Activated CD8-positive, alpha-beta memory T cell treated with anti-CD3 and anti-CD28 coated beads for 1 hour (primary cell): ENCODE measurements around the gene VAT1.
"Not testable (repeated sequence)": the region's sequence is repeated elsewhere in the genome, so short reads cannot be mapped to it uniquely, and the experiment has no call there.

Experiments
- DNase-seq, 2 donors: peaks; one replicate each; pipeline ENCODE4 v3.0.0-alpha.2; 2020; ENCODE audit warnings: low read depth in 1 of 2; ENCODE audit errors: extremely low read depth in 1 of 2

VAT1 gene

GRCh38 chr17:42975701-42976100 is 46.5 kb downstream of the VAT1 start:
- DNase-seq, result not testable (repeated sequence)

GRCh38 chr17:42975265-42975664 is 46.9 kb downstream of the VAT1 start:
- DNase-seq, result no peak

- DNase-seq, result not testable (repeated sequence)
Observed at GRCh38 chr17:42973323-42973722, 48.9 kb downstream of the VAT1 start.

GRCh38 chr17:42971589-42971988 is 50.6 kb downstream of the VAT1 start:
- no peak for DNase-seq

GRCh38 chr17:42969001-42969581 is 53.1 kb downstream of the VAT1 start:
- DNase-seq, result no peak

- DNase-seq, result no peak
Observed at GRCh38 chr17:42967925-42968324, 54.3 kb downstream of the VAT1 start.
